GM12873 (cell line): ENCODE measurements around the gene COL19A1.

Experiments used
- TF ChIP-seq, protein P1 (sequence below): IDR thresholded peaks from 2 replicates; pipeline ENCODE4 v1.5.1; 2012; ENCODE audit warnings: low read depth, mild to moderate bottlenecking, moderate library complexity, low read length, control low read depth; ENCODE audit not compliant: insufficient read depth; ENCODE audit errors: missing control alignments

Gene COL19A1

DNA sequence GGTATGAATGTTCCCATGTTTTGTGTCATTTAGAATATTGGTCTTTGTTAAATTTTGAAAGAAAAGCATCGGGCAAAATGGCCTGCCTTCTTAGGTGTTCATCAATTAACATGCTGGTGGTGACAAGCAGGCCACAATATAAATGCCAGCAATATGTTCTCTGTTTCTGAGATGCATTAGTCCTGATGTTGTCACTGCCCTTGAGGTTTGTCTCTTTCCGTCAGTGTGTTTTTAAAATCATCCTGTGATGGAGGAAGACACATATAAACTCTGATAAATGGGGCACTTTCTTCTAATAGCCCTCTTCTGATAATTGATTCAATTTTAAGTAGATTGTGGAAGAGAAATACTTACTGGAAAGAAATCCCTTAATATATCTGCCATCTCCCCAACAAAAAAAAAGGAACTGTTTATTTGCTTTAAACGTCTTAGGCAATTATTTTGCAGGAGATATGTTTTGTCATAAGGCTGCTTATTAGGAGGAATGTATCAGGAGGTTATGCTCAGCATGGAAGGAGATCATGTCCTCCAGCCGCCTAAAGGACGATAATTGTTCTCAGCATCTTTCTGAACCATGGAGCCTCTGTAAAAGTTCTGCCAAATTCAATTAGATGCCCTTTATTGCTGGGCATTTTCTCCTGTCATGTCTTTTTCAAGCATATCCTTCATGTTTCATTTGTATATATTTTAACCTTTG lies 302.5 kb downstream of the COL19A1 start:
- TF ChIP-seq, protein P1, sequence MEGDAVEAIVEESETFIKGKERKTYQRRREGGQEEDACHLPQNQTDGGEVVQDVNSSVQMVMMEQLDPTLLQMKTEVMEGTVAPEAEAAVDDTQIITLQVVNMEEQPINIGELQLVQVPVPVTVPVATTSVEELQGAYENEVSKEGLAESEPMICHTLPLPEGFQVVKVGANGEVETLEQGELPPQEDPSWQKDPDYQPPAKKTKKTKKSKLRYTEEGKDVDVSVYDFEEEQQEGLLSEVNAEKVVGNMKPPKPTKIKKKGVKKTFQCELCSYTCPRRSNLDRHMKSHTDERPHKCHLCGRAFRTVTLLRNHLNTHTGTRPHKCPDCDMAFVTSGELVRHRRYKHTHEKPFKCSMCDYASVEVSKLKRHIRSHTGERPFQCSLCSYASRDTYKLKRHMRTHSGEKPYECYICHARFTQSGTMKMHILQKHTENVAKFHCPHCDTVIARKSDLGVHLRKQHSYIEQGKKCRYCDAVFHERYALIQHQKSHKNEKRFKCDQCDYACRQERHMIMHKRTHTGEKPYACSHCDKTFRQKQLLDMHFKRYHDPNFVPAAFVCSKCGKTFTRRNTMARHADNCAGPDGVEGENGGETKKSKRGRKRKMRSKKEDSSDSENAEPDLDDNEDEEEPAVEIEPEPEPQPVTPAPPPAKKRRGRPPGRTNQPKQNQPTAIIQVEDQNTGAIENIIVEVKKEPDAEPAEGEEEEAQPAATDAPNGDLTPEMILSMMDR: no peak

DNA sequence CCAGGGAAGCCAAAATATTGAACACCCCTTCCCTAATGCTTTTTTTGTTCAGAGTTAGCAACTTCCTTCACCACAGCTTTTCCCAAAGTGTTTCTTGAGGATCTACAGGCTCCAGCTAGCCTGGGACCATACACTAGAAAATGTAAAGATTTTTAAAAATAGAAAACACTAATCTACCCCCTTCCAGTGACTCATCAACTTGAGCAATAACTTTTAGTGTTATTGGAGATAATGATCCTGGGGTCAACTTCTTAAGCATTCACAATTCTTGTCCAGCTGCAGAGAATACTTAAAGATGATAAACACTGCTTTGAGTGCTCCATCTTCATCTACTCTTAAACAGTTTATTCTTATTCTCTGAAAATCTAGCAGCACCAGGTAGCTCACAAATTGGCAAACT lies 304.9 kb downstream of the COL19A1 start:
- TF ChIP-seq, protein P1: no peak

DNA sequence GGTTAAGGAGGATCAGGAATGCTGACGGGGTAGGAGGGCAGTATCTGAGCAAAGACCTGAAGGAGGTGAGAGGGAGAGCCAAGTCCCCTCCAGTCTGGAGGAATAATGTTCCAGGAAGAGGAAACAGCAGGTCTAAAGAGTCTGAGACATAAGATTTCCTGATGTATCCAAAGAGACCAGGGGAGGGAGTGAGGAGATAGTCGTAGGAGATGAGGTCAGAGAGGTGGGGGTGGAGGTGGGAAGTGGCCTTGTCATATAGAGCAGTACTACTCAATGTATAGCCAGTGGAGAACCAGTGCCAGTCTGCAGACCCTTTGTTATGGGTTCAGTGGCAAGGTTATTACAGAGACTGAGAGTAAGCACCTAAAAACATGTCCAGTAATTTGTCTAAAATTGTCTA lies 305.9 kb downstream of the COL19A1 start:
- TF ChIP-seq, protein P1: no peak

DNA sequence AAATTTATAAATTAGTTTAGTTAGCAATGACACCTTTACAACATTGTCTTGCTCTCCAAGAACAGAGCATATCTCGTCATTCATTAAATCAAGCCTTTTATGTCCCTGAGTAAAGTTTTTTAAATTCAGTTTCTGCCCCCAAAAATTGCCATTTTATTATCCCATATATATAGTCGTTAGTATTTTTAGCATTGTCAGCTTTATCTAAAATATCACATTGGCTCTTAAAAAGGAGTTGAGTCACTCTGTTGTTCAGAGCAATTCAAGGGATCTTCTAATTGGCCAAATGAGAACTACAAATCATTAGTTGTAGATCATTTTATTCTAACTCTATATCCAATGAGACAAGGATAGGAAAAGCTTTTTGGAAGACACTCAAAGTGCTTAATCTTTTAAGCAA lies 309.4 kb downstream of the COL19A1 start:
- TF ChIP-seq, protein P1: no peak

DNA sequence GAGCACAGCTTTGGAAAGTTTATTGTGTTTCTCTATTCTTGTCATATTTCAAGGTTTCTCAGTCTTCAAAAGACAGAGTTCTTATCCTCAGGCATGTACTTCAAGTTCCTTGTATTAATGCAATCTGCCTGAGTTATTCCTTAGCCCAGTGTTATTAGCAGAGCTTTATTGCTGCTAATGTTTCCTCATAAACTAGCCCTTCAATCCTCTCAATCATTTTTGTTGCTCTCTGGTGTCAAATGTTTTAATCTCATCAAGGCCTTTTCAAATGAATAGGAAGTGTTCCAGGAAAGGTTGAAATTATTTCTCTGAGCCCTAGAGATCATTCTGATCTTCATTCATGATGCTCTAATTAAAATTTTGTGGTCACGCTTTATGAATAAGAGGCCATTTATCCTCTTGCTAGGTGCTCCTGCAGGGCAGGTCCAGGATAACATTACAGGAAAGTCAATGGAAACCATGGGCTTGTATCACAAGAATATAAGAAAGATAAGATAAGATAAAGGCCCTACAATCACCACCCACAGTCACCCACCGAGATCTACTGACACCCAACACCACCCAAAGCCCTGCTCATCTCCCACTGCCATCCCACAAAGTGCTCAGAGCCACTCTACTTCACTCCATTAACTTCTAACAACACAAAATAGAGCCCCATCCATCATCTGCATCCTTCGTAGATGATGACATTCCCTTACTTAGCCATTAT lies 310.6 kb downstream of the COL19A1 start:
- TF ChIP-seq, protein P1: no peak

DNA sequence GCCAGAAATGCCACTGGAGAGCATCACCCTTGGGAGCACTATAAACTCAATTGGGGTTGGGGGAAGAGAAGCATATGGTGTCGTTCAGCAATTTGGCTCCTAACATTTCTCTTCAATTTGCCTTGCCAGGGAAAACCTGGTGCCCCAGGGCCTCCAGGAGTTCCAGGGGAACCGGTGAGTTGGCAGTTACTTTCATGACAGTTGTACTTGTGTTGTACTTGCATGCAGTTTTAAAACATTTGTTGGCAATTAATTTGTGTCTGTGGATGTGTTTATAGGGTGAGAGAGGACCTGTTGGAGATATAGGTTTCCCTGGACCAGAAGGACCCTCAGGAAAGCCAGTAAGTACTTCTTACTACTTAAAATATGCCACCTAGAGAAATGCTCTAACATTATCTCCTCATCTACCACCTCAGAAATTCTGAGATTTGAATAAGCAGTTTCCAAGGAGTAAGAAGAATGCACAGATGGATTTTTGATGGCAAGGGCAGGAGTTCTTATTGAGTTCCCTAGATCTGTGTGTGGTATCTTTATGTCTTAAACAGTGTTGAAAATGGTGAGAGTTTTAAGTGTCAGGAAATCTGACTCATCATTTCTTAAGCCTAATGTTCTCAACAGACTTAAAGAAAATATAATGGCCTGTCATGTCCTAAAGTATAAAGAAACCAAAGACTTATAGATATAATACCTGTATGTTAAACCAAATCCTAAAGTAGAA lies 314.0 kb downstream of the COL19A1 start:
- TF ChIP-seq, protein P1: no peak
